ENCODE results near the gene SASH3.
A peak's percentile ranks its signal among the peaks of the same experiment; 100 is the strongest.

Gene SASH3

DNA sequence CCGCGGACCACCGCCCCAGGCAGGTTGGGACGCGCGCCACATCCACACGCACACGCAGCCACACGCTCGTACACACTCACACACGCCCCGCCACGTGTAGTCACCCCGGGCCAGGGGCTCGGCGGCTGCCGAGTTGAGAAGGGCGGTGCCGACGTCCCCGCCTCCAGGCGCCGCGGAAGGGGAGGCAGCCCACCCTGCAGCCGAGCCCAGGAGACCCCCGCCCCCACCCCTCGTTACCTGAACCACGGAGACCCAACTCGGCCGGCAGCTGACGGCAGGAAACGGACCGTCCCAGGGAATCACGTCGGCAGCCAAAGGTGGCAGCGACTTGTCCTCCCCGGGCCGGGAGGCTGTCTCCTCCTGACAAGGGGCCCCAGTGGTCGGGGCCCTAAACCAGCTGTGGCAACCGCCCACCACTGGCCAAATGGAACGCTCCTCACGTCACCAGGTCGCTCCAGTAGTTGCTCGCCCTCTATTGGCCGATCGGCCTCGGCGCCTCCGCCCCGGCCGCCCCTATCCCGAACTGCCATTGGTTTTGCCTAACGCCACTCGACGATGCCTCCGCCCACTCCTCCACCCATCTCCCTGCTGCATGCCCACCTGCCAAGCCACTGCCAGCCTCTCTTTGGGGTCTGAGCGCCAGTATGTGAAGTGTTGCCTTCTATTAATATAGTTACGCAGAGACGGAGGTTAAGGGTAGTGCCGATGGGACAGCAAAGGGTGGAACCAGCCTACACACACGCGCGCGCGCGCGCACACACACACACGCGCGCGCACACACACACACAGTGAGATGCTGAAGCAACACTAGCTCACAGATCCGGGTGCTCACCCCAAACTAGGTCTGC is 63.9 kb downstream of the SASH3 start, which contains the start of gene ZDHHC9:
TSS of gene ZDHHC9 (minus strand) at position 428 of the 848 bp plus-strand sequence. CDS start 1,941 bp downstream, outside the sequence.
- H3K36me3 ChIP-seq, result peaks cover 5% of the 10 kb centered on the region; the same call in 1 of the 2 replicates
- peak within 1 kb of the TSS; percentile 63 for H3K27ac ChIP-seq

More for the DNA sequence above, 63.9 kb downstream of the SASH3 start, which contains the start of gene ZDHHC9:
- Histone ChIP-seq H3K27me3 (peaks cover 57% of the 10 kb centered on the region), H3K4me2 (peak within 1 kb of the TSS; percentile 86), H4K20me1 (peaks cover 32% of the 10 kb centered on the region), H3K4me1 (peaks cover 33% of the 10 kb centered on the region), H3K9me3 (0 out of 2 replicates have a peak, but pooled peaks cover 11% of the 10 kb centered on the region), H3K9ac (peak within 1 kb of the TSS; percentile 75), H3K4me3 (peak within 1 kb of the TSS; percentile 80)
- TF ChIP-seq Cebpa-rat (IDR thresholded peaks at IDR 0.05), result no peak
